Activated effector memory CD4-positive, alpha-beta T cell treated with Interleukin-2 at 50 U/mL for 16 hours (primary cell): ENCODE results near the gene CUX1.

Experiments
- DNase-seq: peaks from one replicate; pipeline ENCODE4 v3.0.0-alpha.2; 2020

The CUX1 gene

DNA sequence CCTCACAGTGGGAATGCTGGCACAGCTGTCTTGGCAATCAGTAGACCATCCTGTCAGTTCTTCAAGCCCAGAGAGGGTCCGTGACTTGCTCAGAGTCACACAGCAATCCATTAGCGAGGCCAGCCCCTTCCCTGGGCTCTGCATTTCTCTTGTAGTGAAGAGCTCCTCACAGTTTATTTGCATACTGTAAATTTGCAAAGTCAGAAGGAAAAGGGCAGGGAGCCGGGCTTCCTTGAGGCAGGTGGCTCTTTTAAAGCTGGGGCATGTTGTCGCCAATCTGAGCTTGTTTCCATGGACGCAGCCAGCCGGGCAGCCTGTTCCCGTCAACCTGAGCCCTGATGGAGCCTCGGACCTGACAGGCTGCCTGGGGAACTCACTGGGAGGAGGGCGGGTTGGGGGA lies 123.4 kb downstream of the CUX1 start:
- no peak for DNase-seq

DNA sequence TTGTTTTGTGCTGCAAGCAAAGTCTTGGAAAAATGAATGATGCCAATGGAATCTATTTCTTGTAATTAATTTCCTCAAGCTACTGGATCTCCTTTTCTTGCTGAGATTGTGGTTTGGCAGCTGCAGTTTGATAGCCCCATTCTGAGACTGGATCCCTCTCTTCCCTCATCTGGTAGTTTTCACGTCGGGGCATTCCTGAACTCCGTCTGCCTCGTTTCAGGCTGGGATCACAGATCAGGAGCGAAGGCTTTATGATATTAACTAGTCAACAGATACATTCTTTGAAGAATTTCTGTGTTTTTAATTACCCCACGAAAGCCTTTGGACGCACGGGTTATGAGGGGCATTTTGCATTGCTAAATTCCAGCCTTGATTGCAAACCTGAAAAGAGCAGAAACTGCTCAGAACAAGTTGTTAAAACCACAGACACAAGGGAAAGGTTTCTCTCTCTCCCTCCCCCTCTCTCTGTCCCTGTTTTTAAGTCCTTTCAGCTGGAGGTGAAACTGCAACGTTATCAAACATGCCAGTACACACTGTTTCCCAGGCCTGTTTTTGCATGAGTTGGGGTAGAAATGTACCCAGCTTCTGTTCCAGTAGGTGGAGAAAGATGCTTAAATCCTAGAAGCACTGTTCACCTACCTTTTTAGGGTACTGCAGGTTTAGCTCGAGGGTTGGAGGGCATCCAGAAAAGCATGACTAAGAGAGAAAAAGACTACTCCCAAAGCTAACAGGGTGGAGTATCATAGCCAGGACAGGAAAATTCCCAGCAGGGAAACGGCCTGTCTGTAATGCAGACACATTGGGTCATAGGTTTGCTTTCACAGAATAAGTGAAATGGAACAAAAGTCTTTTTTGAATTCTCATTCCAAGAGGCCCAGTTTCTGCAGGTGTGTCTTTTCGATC lies 124.3 kb downstream of the CUX1 start:
- DNase-seq = no peak

- DNase-seq = no peak
Observed at GRCh38 chr7:101942603-101943210, 125.3 kb downstream of the CUX1 start.

GRCh38 chr7:101943306-101943705 lies 125.9 kb downstream of the CUX1 start:
- no peak for DNase-seq

- DNase-seq = no peak
Observed at GRCh38 chr7:101943889-101944600, 126.6 kb downstream of the CUX1 start.

DNA sequence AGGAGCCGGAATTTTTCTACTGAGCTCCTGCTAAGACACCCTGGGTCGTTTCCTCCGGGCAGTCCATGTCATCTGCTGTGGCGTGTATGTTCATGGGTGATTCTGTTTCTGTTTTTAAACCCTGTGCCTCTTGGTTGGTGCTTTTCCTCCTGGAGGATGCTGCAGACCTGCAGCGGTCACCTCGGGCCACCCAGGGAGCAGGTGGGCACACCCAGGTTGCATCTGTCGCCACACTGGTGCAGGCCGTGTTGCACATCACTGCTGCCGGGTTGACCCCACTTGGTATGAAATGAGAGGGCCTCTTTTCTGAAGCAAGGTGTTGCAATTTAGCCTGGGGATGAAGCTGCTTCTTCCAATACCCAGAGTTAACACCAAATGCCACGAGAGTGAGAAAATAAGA lies 127.2 kb downstream of the CUX1 start:
- DNase-seq = no peak

GRCh38 chr7:101945034-101945758 lies 127.8 kb downstream of the CUX1 start:
- DNase-seq = no peak

GRCh38 chr7:101947899-101948298 lies 130.5 kb downstream of the CUX1 start:
- no peak for DNase-seq

DNA sequence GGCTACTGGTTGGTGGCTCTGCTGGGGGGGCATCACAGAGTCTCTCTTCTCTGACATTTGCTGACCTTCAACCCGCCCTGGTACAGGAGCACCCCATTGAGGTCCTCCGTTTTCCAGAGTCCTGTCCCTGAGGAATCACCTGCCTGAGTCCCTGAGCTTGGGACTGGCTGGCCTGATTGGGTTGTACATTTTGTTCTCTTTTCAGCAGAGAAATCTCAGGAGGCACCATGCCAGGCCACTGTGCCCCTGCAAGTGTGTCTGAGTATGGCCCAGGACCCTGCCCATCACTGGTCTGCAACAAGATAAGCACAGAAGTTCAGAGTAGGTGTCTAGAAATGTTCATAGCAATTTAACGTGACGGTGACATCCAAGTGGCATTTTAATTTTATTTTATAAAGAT lies 131.2 kb downstream of the CUX1 start:
- no peak for DNase-seq

GRCh38 chr7:101950450-101951119 lies 133.2 kb downstream of the CUX1 start:
- no peak for DNase-seq

- DNase-seq = no peak
Observed at GRCh38 chr7:101951757-101952156, 134.3 kb downstream of the CUX1 start.

GRCh38 chr7:101952355-101953247 lies 135.2 kb downstream of the CUX1 start:
- no peak for DNase-seq

- DNase-seq = no peak
Observed at GRCh38 chr7:101953248-101953819, 135.9 kb downstream of the CUX1 start.

DNA sequence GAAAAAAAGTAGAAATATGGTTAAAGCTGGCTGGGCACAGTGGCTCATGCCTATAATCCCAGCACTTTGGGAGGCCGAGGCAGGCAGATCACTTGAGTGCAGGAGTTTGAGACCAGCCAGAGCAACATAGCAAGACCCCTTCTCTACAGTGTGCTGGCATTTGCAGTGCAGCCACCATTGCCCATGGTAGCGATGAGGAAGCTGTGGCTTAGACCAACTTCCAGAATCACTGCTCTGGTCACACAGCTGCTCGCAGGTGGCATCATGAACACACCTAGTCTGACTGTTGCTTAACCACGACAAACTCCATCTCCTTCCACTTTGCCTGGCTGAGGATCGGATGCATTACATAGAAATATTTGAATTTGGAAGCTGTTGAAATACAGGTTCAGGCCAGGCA lies 137.1 kb downstream of the CUX1 start:
- DNase-seq = no peak

- no peak for DNase-seq
Observed at GRCh38 chr7:101956130-101956529, 138.7 kb downstream of the CUX1 start.

GRCh38 chr7:101957744-101958525 lies 140.5 kb downstream of the CUX1 start:
- DNase-seq = no peak

DNA sequence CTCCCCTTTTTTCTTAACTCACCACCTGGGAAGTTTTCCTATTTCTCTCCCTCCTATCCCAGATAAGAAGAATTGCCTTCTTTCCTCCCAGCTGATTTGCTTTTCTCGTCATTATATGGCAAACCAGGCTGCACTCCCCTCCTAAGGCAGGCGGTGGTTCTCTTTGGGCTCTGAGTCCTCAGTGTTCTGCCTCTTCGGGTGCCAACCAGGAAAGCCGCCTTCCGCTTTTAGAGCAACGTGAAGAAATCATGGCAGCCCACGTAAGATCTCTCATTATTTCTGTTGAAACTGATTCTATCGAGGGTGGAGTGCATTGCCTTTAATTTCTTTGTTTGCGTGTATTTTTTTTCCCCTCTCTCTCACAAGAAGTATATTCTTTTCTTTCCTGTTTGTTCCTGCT lies 141.9 kb downstream of the CUX1 start:
- no peak for DNase-seq

GRCh38 chr7:101959829-101960228 lies 142.4 kb downstream of the CUX1 start:
- no peak for DNase-seq

- DNase-seq = no peak
Observed at GRCh38 chr7:101960323-101960722, 142.9 kb downstream of the CUX1 start.

DNA sequence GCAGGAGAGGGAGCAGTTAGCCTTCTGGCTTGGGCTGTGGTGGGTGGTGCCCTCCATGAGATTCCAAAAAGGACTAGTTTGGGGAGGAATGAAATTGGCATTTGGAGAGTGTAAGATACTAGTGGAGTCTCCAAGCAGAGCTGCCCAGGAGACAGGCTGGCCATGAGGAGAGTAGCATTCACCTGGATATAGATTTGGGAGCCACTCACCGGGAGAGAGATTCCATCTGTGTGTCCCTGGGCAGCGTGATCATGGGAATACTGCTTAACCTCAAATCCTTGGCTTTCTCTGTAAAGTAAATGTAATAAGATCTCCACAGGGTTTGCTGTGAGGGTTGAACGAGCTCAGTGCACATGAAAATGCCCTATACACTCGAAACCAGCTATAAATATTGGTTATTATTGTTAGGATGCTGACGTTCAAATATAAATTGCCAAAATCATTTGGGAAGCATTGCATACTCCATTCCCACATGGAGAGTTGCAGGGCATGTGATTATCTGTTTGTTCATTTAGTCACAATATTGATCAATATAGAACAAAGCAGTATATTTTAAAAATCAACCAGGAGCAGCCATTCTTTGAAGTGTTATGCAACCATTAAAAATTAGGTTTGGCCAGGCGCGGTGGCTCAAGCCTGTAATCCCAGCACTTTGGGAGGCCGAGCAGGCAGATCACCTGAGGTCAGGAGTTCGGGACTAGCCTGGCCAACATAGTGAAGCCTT lies 143.7 kb downstream of the CUX1 start:
- DNase-seq = no peak
